GM21367 (cell line): ENCODE results near the gene MMADHC.
"Not testable (repeated sequence)": the region's sequence is repeated elsewhere in the genome, so short reads cannot be mapped to it uniquely, and the experiment has no call there.

Source experiments
- ATAC-seq: cut with Tn5 transposase; IDR thresholded peaks from one replicate; pipeline ENCODE4 v1.9.1; 2021; ENCODE audit not compliant: unreplicated experiment

Gene MMADHC

GRCh38 chr2:149595056-149595963 is 7.7 kb upstream of the MMADHC start:
- ATAC-seq: no peak

DNA sequence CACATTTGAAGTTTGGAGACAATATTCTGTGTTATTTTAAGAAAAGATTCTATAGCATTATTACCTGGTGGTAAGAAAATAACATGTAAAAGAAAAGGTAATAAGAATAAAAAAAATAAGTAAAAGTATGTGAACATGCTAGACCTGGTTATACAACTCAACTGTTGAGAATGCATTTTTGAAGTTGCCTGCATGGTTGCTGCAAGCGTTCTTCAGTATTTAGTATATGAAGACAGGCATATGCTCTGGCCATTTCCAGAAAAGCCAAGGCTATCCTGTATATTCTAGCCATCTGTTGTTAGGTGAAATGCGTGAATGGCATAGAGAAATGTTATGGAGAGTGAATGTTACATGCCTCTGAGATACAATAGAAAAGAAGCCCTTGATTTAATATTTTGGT is 6.8 kb upstream of the MMADHC start:
- no peak for ATAC-seq

GRCh38 chr2:149587950-149588487 is 444 bp upstream of the MMADHC start:
- ATAC-seq: peak; percentile 9

DNA sequence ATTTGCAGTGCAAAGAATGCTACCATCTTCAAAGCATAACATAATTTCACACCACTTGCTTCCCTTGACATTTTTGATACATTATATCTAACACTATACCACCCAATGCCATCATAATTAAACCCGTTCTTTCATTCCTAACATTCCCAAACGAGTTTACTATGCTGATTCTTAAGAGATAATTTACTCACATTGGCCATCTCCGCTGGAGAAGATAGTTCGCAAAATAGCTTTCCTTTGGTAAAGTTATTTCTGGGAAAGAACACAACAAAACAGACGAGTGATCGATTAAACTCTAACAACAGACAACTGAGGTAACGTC is 716 bp downstream of the MMADHC start:
- no peak for ATAC-seq

- no peak for ATAC-seq
Observed at GRCh38 chr2:149586063-149586462, 1.5 kb downstream of the MMADHC start.

GRCh38 chr2:149585166-149585885 is 2.2 kb downstream of the MMADHC start:
- no peak for ATAC-seq

GRCh38 chr2:149579972-149580882 is 7.3 kb downstream of the MMADHC start:
- ATAC-seq: no peak

DNA sequence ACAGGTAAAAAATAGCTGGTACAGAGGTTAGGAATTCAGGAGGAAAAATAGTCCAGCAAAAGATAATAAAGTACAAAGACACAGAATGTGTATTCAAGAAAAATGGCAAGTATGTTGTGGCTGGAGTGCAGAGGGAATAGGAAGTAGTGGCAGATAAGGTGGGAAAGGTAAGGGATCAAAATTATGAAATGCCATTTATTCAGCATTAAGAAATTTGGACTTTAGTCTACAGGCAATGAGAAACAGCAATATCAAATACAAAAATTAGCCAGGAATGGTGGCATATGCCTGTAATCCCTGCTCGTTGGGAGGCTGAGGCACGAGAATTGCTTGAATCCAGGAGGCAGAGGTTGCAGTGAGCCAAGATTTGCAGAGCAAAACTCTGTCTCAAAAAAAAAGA is 10.3 kb downstream of the MMADHC start:
- ATAC-seq: no peak

DNA sequence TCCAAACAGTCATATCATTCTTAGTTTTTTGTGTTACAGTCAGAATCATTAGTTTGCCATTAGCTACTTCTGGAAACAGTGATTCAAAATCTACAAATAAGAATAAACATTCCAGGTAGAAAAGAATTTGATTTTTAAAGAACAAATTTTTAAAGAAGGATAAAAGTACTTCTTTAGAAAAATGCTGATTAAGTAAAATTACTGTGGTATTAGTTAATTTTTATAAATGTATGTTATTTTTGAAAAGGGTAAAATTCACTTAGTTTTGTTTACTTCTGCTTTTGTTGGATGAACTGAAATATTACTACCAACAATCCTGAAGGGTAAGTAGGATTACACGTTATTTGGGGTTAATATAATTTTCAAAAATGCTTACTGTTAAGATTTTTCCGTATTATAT is 11.8 kb downstream of the MMADHC start:
- ATAC-seq: no peak

GRCh38 chr2:149575277-149575676 is 12.3 kb downstream of the MMADHC start:
- no peak for ATAC-seq

DNA sequence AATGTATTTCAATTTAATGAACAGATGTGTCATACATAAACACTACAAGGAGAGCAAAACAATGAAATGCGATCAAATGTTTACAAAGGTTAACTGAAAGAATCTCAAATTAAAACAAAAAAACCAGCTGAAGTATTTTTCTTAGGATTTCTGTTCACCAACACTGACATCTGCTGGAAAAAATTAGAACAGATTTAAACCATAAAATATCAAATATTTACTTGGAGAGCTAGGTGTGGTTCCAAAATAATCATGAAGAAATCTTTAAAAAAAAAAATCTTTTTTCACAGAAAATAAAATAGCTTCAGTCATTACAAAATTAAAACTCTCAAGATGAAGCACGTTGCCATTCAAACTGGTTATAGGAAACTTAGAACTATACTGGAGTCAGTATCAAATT is 13.8 kb downstream of the MMADHC start:
- no peak for ATAC-seq

- ATAC-seq: no peak
Observed at GRCh38 chr2:149572102-149572953, 15.2 kb downstream of the MMADHC start.

DNA sequence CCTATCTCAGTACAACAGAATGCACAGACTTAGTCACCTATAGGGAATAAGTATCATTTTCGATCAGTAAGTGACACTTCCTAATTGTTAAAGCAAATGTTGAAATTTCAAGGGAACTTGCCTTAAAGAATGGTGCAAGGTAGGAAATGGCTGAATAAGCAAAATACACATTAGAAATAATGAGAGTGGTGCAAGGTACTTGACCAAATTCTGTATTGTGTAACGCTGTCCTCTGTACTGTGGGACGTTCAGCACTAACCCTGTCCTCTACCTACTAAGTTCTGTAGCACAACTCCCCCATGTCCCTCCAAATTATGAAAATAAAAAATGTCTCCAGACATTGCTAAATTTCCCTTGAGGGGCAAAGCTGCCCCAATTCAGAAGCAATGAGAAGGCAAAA is 19.4 kb downstream of the MMADHC start:
- no peak for ATAC-seq

DNA sequence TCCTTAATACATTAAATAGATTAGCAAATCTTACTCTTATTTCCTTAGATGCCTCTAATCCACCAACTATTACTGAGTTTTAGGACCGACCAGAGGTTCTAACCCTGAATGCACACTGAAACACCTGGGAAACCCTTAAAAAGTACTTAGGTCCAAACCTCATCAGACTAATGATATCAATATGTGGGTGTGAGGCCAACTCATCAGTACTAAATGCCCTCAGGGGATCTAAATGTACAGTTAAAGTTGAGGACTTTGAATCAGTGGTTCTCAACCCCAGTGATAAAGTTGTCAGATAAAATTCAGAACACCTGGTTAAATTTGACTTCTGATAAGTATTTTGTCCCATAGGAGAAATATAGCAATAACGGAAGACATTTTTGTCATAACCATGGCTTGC is 20.9 kb downstream of the MMADHC start:
- ATAC-seq: no peak

DNA sequence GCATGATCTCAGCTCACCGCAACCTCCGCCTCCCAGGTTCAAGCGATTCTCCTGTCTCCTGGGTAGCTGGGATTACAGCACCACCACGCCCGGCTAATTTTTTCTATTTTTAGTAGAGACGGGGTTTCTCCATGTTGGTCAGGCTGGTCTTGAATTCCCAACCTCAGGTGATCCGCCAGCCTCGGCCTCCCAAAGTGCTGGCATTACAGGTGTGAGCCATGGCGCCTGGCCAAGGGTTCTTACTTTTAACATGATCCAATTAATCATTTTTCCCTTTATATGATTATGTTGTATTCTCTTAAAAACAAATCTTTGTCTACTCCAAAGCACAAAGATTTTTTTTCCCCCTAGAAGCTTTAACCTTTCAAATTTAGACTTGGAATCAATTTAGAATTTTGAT is 21.9 kb downstream of the MMADHC start:
- ATAC-seq: not testable (repeated sequence)

DNA sequence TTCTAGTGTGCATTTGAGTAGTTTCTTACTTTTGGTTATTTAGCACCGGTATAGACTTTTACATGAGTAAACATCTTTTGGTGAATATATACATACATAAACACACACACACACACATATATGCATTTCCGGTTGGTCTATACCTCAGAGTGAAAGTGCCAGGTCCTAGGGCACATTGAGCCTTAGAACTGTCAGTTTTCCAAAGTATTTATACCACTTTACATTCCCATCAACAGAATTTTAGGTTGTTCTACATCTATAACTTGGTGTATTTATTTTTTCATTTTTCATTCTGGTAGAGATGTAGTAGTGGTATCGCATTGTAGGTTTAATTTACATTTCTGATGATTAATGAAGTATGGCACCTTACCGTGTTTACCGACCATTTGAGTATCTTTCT is 22.6 kb downstream of the MMADHC start:
- ATAC-seq: no peak

DNA sequence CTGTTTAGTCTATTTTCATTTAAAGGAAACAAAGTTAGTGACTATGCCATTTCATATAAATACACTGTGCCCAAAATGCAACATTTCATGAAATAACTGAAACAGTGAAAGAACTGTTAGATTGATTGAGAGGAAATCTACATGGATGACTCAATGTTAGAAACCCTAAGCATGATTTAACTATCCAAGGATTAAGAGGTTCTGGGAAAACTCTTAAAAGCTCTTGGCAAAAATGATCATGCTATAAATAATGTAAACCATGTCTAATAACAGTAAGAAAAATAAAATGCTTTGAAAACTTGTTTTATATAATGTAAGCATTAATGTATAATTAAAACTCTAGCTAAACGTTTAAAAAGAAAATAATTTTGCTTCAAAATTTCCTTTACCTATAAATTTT is 23.5 kb downstream of the MMADHC start:
- no peak for ATAC-seq

GRCh38 chr2:149562324-149562723 is 25.3 kb downstream of the MMADHC start:
- peak; percentile 76 for ATAC-seq

GRCh38 chr2:149561309-149561926 is 26.2 kb downstream of the MMADHC start:
- ATAC-seq: no peak
